IMR-90 (cell line): Measurements from ENCODE around the gene ZMIZ1. TPM values are rescaled to one million over a fixed set of nuclear protein-coding genes. Genes with fewer than 3 reads are reported as not detected.

Experiments
- MAZ ChIP-seq: IDR thresholded peaks from 2 replicates; pipeline ENCODE4 v1.6.1; 2012; ENCODE audit warnings: low read depth, mild to moderate bottlenecking, low read length, improper control_type of control experiment, moderate library complexity, borderline replicate concordance
- RFX5 ChIP-seq: IDR thresholded peaks from 2 replicates; pipeline ENCODE4 v1.8.0; 2012; ENCODE audit warnings: low read depth, mild to moderate bottlenecking, low read length, moderate library complexity
- SMC3 ChIP-seq: fragments of 150-350 bp; IDR thresholded peaks from 2 replicates; pipeline ENCODE4 v1.6.1; 2016; ENCODE audit warnings: low read depth, mild to moderate bottlenecking, antibody characterized with exemption, low read length, moderate library complexity
- polyA plus RNA-seq, 3 experiments: library from polyadenylated mRNA; depleted of rRNA; stranded (reverse); fragments of >200 nt; gene quantifications; 2 replicates each; pipeline ENCODE4 v1.2.3, GENCODE V29; 2012; ENCODE audit warnings: low replicate concordance in 1 of 3
- total RNA-seq: library from RNA; depleted of rRNA; stranded (reverse); fragments of >200 nt; gene quantifications from 2 replicates; pipeline ENCODE4 v1.2.3, GENCODE V29; 2012
- TF ChIP-seq, protein P1 (sequence below): fragments of 150-350 bp; IDR thresholded peaks from 2 replicates; pipeline ENCODE4 v1.6.1; 2017; ENCODE audit warnings: mild to moderate bottlenecking, antibody characterized with exemption, low read length, low read depth

The ZMIZ1 gene
- total and polyA plus RNA-seq, 2 of the 4 experiments (the other 2 are of a cell fraction), result 6.6 to 48.7 TPM

DNA sequence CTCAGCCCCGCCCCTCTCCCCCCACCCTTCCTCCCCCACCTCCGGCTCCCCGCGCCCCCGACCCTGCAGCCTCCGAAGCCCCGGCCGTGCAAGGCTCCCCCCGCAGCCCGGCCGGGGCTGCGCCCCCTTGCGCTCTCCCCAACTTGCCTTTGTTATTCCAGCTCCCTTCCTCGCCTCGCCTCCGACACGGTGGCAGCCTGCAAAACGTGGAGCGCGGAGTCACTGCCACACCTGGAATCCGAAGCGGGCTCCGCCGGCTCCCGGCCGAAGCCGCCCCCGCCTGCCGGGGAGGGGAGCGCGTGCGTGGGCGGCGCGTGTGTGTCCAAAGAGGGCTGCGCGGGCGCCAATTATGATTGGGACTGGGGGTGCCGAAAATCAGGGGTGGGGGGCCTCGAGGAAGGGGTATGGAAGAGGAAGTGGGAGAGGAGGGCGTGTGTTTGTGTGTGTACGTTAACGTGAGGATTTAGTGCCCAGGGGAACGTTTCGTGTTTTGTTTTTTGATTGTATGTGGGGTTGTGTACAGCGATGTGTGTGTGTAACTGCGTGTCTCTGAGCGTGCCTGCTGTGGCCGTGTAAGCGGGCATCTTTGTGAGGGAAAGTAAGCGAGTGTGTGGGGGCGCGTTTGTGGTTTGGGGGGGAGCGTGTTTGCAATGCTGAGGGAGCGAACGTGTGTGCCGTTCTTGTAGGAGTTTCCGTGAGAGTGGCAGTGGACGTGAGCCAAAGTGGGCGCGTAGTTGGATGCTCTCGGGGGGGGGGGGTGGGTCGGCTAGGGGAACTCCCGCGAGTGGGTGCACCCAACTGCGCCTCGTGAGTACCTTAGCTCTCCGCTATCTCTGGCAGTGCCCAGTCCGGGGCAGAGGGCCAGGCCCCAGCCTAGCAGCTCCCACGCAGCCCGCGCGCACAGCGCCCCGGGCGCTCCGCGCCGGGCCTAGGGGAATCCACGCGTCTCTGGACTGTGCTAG, 1.2 kb upstream of the ZMIZ1 start (continued):
- TF ChIP-seq RFX5 (no peak), MAZ (peak; percentile 97), SMC3 (peak; percentile 48)
- TF ChIP-seq, protein P1, sequence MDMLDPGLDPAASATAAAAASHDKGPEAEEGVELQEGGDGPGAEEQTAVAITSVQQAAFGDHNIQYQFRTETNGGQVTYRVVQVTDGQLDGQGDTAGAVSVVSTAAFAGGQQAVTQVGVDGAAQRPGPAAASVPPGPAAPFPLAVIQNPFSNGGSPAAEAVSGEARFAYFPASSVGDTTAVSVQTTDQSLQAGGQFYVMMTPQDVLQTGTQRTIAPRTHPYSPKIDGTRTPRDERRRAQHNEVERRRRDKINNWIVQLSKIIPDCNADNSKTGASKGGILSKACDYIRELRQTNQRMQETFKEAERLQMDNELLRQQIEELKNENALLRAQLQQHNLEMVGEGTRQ, result no peak
